A549 treated with AZD9567 at 1 μM for 4 hours (cell line): ENCODE measurements around the gene ZNF581. TPM values are rescaled to one million over a fixed set of nuclear protein-coding genes. Genes with fewer than 3 reads are reported as not detected.

ENCODE experiments used
- total RNA-seq: library from RNA; stranded (reverse); fragments of 200-300 nt; extraction: Qiagen RNA extraction; gene quantifications from 5 replicates; pipeline ENCODE4 v1.2.3, GENCODE V29; 2022; ENCODE audit not compliant: insufficient read depth

ZNF581 gene, protein sequence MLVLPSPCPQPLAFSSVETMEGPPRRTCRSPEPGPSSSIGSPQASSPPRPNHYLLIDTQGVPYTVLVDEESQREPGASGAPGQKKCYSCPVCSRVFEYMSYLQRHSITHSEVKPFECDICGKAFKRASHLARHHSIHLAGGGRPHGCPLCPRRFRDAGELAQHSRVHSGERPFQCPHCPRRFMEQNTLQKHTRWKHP
- total RNA-seq = 32.4 to 52.5 TPM (median 51.0 TPM) in 5 replicates

GRCh38 chr19:55643003-55643886 is at the start of gene ZNF581:
Gene ZNF581, plus strand, starts transcription at chr19:55643649. Its CDS starts 923 bp downstream, at chr19:55644572.

DNA sequence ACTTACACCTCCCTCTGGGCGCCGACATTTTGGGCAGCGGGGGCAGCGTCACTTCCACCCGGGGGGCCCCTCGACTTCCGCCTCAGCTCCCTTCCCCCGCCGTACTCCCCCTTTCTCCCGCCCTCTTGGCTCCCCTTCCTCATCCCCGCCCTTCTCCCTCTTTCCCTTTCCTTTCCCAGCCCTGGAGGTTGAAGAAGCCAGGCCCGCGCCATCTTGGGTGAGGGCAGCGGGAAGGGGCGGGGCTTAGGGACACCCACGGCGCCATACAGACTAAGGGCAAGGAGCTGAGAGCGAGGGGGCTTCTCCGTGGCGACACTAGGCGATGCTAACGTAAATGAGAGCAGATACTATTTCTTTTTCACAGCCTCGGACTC is 44.0 kb upstream of the ZNF581 start, which contains the start of gene FIZ1:
FIZ1 (minus strand) TSS at position 50 of the 374 bp plus-strand sequence. CDS start 1,652 bp downstream, outside the sequence.

DNA sequence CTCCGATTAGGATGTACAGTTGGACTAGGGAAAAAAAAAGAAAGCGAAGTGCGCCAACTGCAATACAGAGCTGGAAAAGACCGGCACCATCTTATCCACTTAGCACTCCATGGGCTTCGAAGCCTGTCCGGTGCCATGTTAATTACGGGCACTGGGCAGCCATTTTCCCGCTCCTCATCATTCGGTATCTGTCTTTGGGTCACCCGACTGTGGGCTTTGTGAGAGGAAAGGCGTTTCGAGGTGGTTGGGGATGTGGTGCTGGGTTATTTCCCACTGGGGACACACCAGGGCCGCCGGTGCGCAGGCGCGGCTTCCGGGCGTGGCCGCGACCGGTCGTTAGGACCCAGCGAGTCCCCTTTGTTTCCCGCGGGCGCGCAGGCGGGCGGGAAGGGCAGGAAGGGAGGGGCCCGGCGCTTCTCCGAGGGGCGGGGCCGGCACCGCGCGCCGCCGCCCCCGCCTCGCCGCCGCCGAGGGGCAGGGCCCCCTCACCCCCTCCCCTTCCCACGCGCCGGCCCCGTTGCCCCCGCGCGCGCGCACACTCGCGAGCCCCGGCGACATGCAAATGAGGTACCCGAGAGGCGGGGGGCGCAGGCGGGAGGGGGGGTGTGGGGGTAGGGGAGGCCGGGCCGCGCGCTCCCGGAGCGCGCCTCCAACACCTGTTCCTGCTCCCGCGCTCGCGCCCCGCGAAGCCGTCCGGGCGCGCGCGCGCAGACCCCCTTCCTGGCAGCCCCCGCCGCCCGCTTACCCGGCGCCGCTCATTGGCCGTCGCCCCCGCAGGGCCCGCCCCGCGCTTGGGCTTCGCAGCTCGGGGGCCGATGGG is 43.4 kb upstream of the ZNF581 start, which contains the start of gene ZNF524:
ZNF524 (plus strand) TSS at position 447 of the 820 bp plus-strand sequence. CDS start 1,825 bp downstream, outside the sequence.

DNA sequence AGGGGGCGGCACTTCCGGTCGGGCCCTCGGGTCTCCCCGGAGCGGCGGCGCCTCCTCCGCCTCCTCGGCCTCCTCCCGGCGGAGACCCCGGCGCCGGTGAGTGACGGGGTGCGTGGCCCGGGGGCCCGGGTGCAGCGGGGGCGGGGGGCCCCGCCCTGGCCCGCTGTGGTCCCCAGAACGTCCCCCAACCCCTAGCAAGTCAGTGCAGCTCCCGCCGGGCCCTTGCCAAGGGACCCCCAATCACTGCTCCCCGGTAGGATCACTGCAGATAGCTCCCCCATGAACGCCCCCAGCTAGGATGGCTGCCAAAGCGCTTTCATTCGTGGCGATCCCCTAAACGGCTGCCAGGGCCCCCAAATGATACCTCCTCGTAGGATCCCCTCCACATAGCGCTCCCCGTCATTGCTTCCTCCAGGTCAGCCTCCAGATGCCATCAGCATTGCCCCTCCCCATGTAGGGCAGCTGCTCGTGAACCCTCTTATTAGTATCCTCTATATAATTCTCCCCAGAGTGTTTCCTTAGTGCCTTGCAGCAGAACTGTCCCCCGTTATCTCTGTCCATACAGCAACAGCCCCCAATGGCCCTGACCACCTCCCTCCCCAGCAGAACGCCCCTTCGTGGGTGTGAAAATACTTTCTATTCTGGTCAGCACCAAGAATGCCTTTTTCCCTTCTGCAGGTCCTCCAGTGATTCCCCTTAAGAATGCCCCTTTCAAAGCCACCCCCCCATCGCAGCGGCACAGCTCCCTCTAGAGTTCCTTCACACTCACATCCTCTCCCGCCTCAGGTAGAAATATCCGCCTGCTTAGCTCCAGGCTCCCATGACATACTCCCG is 37.6 kb upstream of the ZNF581 start, which contains the start of gene ZNF865:
ZNF865 (plus strand) TSS at position 11 of the 834 bp plus-strand sequence. CDS start 7,972 bp downstream, outside the sequence.

DNA sequence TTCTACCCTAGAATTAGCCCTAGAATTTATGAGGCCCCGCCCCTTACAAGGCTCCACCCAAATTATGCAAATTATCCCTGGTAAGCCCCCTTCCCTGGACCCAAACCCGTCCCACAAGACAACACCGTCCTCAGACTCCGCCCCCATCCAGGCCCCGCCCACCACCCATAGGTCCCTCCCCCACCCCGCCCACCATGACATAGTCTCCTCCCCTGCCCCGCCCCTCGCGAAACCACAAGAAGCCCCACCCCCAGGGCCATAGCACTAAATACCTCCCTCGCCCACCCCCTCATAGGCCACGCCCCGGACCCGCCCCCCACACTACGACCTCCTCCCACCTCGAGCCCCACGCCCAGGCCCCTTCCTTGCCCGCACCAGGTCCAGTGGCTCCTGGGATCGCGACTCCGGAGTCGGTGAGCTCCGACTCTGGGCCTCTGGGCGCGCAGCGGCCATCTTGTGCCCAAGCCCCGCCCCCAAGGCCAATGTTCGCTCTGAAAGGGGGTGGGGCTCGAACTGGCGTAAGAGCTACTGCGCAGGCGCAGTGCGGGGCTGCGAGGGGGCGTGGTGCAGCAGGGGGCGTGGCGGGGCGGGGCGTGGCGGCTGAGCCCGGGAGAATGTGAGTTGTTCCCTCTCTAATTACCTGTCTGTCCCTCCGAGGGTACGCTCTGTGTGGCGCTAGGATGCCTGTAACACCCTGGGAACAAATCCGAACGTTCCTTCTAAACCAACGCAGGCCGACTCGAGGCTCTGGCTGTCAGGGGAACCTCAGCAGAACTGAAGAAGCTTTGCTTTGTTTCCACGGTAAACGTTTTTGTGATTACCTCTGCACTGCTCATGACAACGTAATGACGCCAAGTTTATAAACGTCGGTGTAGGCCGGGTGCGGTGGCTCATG is 19.1 kb upstream of the ZNF581 start, which contains the start of gene ZNF784:
ZNF784 (minus strand) TSS at position 458 of the 895 bp plus-strand sequence; CDS start at position 453, 5 bp downstream.

GRCh38 chr19:55640577-55641425 is 2.6 kb upstream of the ZNF581 start, which contains the start of gene ZNF580:
Gene ZNF580, plus strand, starts transcription at chr19:55641002. Its CDS starts 1,507 bp downstream, at chr19:55642509.

GRCh38 chr19:55647732-55648584 is 4.5 kb downstream of the ZNF581 start, which contains the start of gene CCDC106:
Gene CCDC106, plus strand, starts transcription at chr19:55648212. Its CDS starts 835 bp downstream, at chr19:55649047.

GRCh38 chr19:55654868-55655647 is 11.6 kb downstream of the ZNF581 start, which contains the start of gene U2AF2:
Gene U2AF2, plus strand, starts transcription at chr19:55655035. Its CDS starts 70 bp downstream, at chr19:55655105.

DNA sequence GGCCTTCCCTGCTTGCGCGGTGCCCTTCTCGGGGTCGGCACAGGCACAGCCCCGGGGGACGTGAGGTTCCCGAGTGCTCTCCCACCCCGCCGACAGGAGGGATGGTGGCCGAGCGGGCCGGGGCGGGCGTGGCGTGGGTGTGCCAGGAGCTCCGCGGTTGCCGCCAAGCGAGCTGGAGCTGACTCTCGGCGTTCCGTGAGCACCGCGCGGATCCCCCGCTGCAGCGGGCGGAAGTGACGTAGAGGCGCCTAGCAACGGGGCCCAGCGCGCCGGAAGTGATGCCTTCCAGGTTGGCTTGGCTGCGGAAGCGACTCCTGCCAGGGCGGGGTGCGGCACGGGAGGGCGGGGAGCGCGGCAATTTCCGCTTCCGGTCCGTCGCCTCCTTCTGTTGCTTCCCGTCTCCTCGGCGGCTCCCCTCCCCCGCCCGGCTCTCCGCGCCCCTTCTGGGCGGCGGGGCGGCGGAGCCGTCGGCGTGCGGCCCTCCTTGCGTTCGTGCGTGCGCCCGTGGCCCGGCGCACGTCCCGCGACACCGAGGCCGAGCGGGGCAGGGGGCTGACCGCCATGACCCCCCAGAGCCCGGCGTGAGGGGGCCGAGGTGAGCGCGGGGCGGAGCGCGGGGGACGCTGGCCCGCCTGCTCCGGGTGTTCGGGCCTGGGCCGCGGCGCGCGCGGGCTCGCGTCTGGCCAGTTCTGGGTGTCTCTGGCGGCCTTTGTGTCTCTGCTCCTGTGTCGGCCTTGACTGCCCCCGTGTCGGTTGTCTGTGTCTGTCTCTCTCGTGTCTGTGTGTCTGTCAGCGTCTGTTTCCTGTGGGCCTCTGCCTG is 31.6 kb downstream of the ZNF581 start, which contains the start of gene EPN1:
EPN1 (plus strand) TSS at position 386 of the 820 bp plus-strand sequence. CDS start 3,402 bp downstream, outside the sequence.

Other genes starting within 250 kb of the ZNF581 start
- 283 to 453 TPM (median 448 TPM) in 5 replicates for gene UBE2S, start 235.9 kb upstream of the ZNF581 start, total RNA-seq
- 0.02 TPM in 2 of 5 replicates, not detected in the others for gene SHISA7, start 200.3 kb upstream of the ZNF581 start, total RNA-seq
- 49.3 to 64.4 TPM (median 61.3 TPM) in 5 replicates for gene ISOC2, start 182.0 kb upstream of the ZNF581 start, total RNA-seq
- not detected in 5 replicates for gene C19orf85, start 178.9 kb upstream of the ZNF581 start, total RNA-seq
- 4.3 to 7.1 TPM (median 6.2 TPM) in 5 replicates for gene ZNF628, start 167.0 kb upstream of the ZNF581 start, total RNA-seq
- 31.1 to 56.8 TPM (median 53.6 TPM) in 5 replicates for gene NAT14, start 158.5 kb upstream of the ZNF581 start, total RNA-seq
- 0.41 to 1.0 TPM (median 0.82 TPM) in 5 replicates for gene SSC5D, start 155.2 kb upstream of the ZNF581 start, total RNA-seq
- 1.8 to 2.1 TPM (median 2.0 TPM) in 4 of 5 replicates, not detected in the other for gene SBK2, start 106.5 kb upstream of the ZNF581 start, total RNA-seq
- gene SBK3, start 98.1 kb upstream of the ZNF581 start, total RNA-seq = 0.79 to 1.2 TPM (median 0.93 TPM) in 4 of 5 replicates, not detected in the other
- 7.2 to 29.0 TPM (median 26.0 TPM) in 5 replicates for gene ZNF579, start 62.8 kb upstream of the ZNF581 start, total RNA-seq
- gene FIZ1, start 44.1 kb upstream of the ZNF581 start, total RNA-seq = 18.8 to 22.1 TPM (median 21.4 TPM) in 5 replicates
- 11.7 to 18.6 TPM (median 17.2 TPM) in 5 replicates for gene ZNF524, start 43.4 kb upstream of the ZNF581 start, total RNA-seq
- gene ZNF865, start 38.0 kb upstream of the ZNF581 start, total RNA-seq = 5.6 to 11.6 TPM (median 11.2 TPM) in 5 replicates
- gene ZNF784, start 19.1 kb upstream of the ZNF581 start, total RNA-seq = 5.3 to 7.2 TPM (median 6.9 TPM) in 5 replicates
- 22.8 to 54.8 TPM (median 51.9 TPM) in 5 replicates for gene ZNF580, start 2.6 kb upstream of the ZNF581 start, total RNA-seq
- gene CCDC106, start 4.6 kb downstream of the ZNF581 start, total RNA-seq = 11.8 to 15.8 TPM (median 15.2 TPM) in 5 replicates
- gene U2AF2, start 11.4 kb downstream of the ZNF581 start, total RNA-seq = 256 to 304 TPM (median 290 TPM) in 5 replicates
- gene EPN1, start 31.6 kb downstream of the ZNF581 start, total RNA-seq = 120 to 215 TPM (median 193 TPM) in 5 replicates
- gene NLRP9, start 94.8 kb downstream of the ZNF581 start, total RNA-seq = not detected in 5 replicates
- gene RFPL4A, start 115.4 kb downstream of the ZNF581 start, total RNA-seq = 0.84 to 2.2 TPM (median 1.1 TPM) in 5 replicates
- gene RFPL4AL1, start 125.5 kb downstream of the ZNF581 start, total RNA-seq = 0.14 to 0.17 TPM (median 0.17 TPM) in 3 of 5 replicates, not detected in the others
- 0.02 to 0.03 TPM (median 0.03 TPM) in 3 of 5 replicates, not detected in the others for gene NLRP11, start 188.3 kb downstream of the ZNF581 start, total RNA-seq
- gene NLRP4, start 192.9 kb downstream of the ZNF581 start, total RNA-seq = not detected in 5 replicates